Measurements from ENCODE around the gene GPRC6A.

GPRC6A gene

GRCh38 chr6:116797585-116797984 is 31.3 kb downstream of the GPRC6A start:
- in situ Hi-C loops (cut with HindIII; ENCODE audit: low sequenced_read_pairs): no loop called here

- in situ Hi-C loops (cut with HindIII; ENCODE audit: low sequenced_read_pairs): no loop called here
Measured at GRCh38 chr6:116793224-116793623, 35.7 kb downstream of the GPRC6A start.

- in situ Hi-C loops (cut with HindIII; ENCODE audit: low sequenced_read_pairs): no loop called here
Measured at GRCh38 chr6:116783852-116784251, 45.0 kb downstream of the GPRC6A start.

GRCh38 chr6:116779573-116780164 is 49.2 kb downstream of the GPRC6A start:
- in situ Hi-C loops (cut with HindIII; ENCODE audit: low sequenced_read_pairs): no loop called here

GRCh38 chr6:116773886-116774285 is 55.0 kb downstream of the GPRC6A start:
- in situ Hi-C loops (cut with HindIII; ENCODE audit: low sequenced_read_pairs): loop anchor here (5.0 kb wide), 1 partner anchor 58 kb away; no protein-coding TSS in a partner anchor

- in situ Hi-C loops (cut with HindIII; ENCODE audit: low sequenced_read_pairs): loop anchor here (5.0 kb wide), 1 partner anchor 60 kb away; no protein-coding TSS in a partner anchor
Measured at GRCh38 chr6:116772450-116772849, 56.4 kb downstream of the GPRC6A start.

GRCh38 chr6:116767715-116768114 is 61.2 kb downstream of the GPRC6A start:
- in situ Hi-C loops (cut with HindIII; ENCODE audit: low sequenced_read_pairs): no loop called here

GRCh38 chr6:116766506-116767176 is 62.2 kb downstream of the GPRC6A start:
- in situ Hi-C loops (cut with HindIII; ENCODE audit: low sequenced_read_pairs): no loop called here

GRCh38 chr6:116764961-116765841 is 63.7 kb downstream of the GPRC6A start, which contains the start of gene FAM162B:
FAM162B (minus strand) TSS chr6:116765719; CDS start chr6:116765576, 143 bp downstream.
- in situ Hi-C loops (cut with HindIII; ENCODE audit: low sequenced_read_pairs): no loop called here

- in situ Hi-C loops (cut with HindIII; ENCODE audit: low sequenced_read_pairs): no loop called here
Measured at GRCh38 chr6:116764629-116764960, 64.3 kb downstream of the GPRC6A start.

- in situ Hi-C loops (cut with HindIII; ENCODE audit: low sequenced_read_pairs): no loop called here
Measured at GRCh38 chr6:116763906-116764628, 64.8 kb downstream of the GPRC6A start.

- in situ Hi-C loops (cut with HindIII; ENCODE audit: low sequenced_read_pairs): no loop called here
Measured at GRCh38 chr6:116763048-116763447, 65.8 kb downstream of the GPRC6A start.

- in situ Hi-C loops (cut with HindIII; ENCODE audit: low sequenced_read_pairs): no loop called here
Measured at GRCh38 chr6:116762235-116762634, 66.6 kb downstream of the GPRC6A start.

- in situ Hi-C loops (cut with HindIII; ENCODE audit: low sequenced_read_pairs): no loop called here
Measured at GRCh38 chr6:116761779-116762178, 67.1 kb downstream of the GPRC6A start.

- in situ Hi-C loops (cut with HindIII; ENCODE audit: low sequenced_read_pairs): no loop called here
Measured at GRCh38 chr6:116745176-116745575, 83.7 kb downstream of the GPRC6A start.

Data from endothelial cell of hepatic sinusoid (primary cell).